Prostate gland (tissue), 2 donors: Measurements from ENCODE around the gene RNF183. TPM values are rescaled to one million over a fixed set of nuclear protein-coding genes. Genes with fewer than 3 reads are reported as not detected.

Experiments used
- DNase-seq: peaks from one replicate; pipeline ENCODE4 v3.0.0-alpha.2; 2019; ENCODE audit warnings: low spot score
- H3K27ac ChIP-seq, 2 donors: fragments of 200-600 bp; sonication (generic); 2 replicates each; pipeline ENCODE4 v1.5.1; 2017 to 2019
- H3K27me3 ChIP-seq: fragments of 200-600 bp; sonication (generic); replicated peaks from 2 replicates; pipeline ENCODE4 v1.5.1; 2019; ENCODE audit not compliant: insufficient read depth
- H3K36me3 ChIP-seq, 2 donors: fragments of 200-600 bp; sonication (generic); 1 replicate in 1 of 2; 2 replicates in 1 of 2; pipeline versions ENCODE4 v1.5.1 to v1.8.1; 2017 to 2019
- H3K4me1 ChIP-seq: fragments of 200-600 bp; sonication (generic); replicated peaks from 2 replicates; pipeline ENCODE4 v1.5.1; 2019
- H3K4me3 ChIP-seq, 2 donors: fragments of 200-600 bp; sonication (generic); 2 replicates each; pipeline ENCODE4 v1.5.1; 2017 to 2019
- H3K9me3 ChIP-seq: fragments of 200-600 bp; sonication (generic); 2 replicates; pipeline ENCODE4 v1.5.1; 2017
- CTCF ChIP-seq, 4 experiments: fragments of 200-600 bp in 2 of 4; fragments of 450-650 bp in 2 of 4; sonication (generic) in 2 of 4; IDR thresholded peaks; 1 replicate in 3 of 4; 2 replicates in 1 of 4; pipeline ENCODE4 v1.5.1; 2016 to 2019; ENCODE audit warnings: antibody characterized with exemption in 4 of 4, mild to moderate bottlenecking in 2 of 4, moderate library complexity in 2 of 4
- POLR2A ChIP-seq: fragments of 450-650 bp; IDR thresholded peaks from one replicate; pipeline ENCODE4 v1.6.1; 2016; ENCODE audit warnings: antibody characterized with exemption, mild to moderate bottlenecking
- POLR2AphosphoS5 ChIP-seq: sonication (generic); formaldehyde crosslinking; IDR thresholded peaks from one replicate; pipeline ENCODE4 v1.6.1; 2017; ENCODE audit warnings: antibody characterized with exemption
- WGBS: methylation state at CpG from one replicate; pipeline ENCODE4 v1.1.5; 2018; 5-methylcytosine and 5-hydroxymethylcytosine counted together
- intact Hi-C: fragments of 100-400 bp; cut with DNase I; formaldehyde crosslinking; loops from one replicate; pipeline ENCODE4 v1.14.2; 2022
- total RNA-seq, 2 donors: library from RNA; depleted of rRNA; stranded (reverse); fragments of >200 nt; gene quantifications; one replicate each; pipeline ENCODE4 v1.1.0, GENCODE V29; 2016

RNF183 gene
- total RNA-seq, 2 donors from 2014 or later, result 0.57 TPM; not detected in 1

GRCh38 chr9:113345190-113345589, 42.0 kb upstream of the RNF183 start:
- H3K27me3 ChIP-seq, result no peaks in the 10 kb centered on the region
- H3K4me3 ChIP-seq, result no peak overlapping the region
- no peaks in the 10 kb centered on the region for H3K4me1 ChIP-seq
- no peak overlapping the region for H3K27ac ChIP-seq
- no peak for DNase-seq
- no peak for TF ChIP-seq POLR2AphosphoS5
- TF ChIP-seq POLR2A, result no peak
- TF ChIP-seq CTCF (IDR thresholded peaks at IDR 0.05), result no peak
- intact Hi-C loops, result no loop called here
- H3K9me3 ChIP-seq, result no peaks in the 10 kb centered on the region
- H3K36me3 ChIP-seq, result no peaks in the 10 kb centered on the region
- 47% methylated on average over 2 of the region's 2 CpGs for WGBS

DNA sequence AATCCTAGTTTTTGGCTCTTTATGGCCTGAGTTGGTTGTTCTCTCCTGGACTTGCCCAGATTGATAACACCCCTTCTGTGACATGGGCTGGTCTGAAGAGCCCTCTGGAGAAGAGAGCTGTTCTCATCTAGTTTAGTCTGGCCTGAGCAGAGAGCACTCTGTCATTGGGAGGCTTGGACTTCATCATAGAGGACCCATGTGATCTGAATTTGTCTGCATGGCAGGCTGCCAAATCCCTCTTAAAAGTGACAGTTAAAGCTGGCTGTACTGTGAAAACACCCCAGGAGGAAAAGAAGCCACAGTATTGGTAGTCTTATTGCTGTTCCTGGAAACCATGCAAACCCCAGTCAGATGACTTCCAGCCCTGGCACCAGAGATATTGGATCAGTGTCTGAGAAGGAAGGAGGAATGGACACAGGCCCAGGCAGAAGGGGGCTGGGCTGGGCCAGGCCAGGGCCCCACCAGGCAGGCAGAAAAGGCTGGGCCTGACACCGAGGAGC, 40.6 kb upstream of the RNF183 start:
- no peak overlapping the region for H3K4me3 ChIP-seq
- intact Hi-C loops, result no loop called here
- no peaks in the 10 kb centered on the region for H3K36me3 ChIP-seq
- H3K4me1 ChIP-seq, result no peaks in the 10 kb centered on the region
- TF ChIP-seq POLR2AphosphoS5 (peak; percentile 87), CTCF (IDR thresholded peaks at IDR 0.05) (no peak), POLR2A (peak; percentile 21)
- no peaks in the 10 kb centered on the region for H3K9me3 ChIP-seq
- peak; percentile 88 for DNase-seq
- 31% methylated on average over 1 of the region's 1 CpG for WGBS
- H3K27ac ChIP-seq, result peak overlapping the region; percentile 63 to 70
- H3K27me3 ChIP-seq, result no peaks in the 10 kb centered on the region

DNA sequence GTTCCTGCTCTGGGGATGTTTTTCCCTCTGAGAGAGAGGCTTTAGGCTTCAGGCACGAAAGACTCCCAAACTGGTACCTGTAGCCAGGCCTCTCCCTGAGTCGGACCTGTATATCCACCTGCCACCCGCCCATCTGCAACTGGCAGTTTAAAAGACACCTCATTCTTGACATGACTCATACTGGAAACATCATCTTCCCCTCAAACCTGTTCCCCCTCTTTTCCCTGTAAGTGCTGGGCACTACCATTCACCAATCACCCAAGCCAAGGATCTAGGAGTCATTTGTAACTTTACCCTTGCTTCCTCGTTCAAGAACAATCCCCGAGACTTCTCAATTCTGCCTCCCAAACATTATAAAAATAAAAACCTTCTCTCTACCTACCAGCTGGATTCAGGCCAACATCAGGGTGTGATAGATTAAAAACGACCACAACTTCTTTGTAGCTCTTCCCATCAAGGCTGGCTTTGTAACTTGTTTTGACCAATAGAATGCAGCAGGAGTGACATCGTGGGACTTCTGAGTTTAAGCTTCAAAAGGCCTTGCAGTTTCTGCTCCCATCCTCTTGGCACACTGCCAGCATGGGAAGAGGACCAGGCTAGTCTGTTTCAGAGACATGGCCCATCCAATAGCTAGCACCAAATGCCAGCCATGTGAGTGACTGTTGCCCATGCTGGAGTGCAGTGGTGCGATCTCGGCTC, 38.7 kb upstream of the RNF183 start:
- H3K4me3 ChIP-seq, result no peak overlapping the region
- peak overlapping the region in 1 of 2 donors; percentile 9 for H3K27ac ChIP-seq
- no peaks in the 10 kb centered on the region for H3K4me1 ChIP-seq
- 50% methylated on average over 9 of the region's 9 CpGs for WGBS
- peak; percentile 73 for DNase-seq
- H3K27me3 ChIP-seq, result no peaks in the 10 kb centered on the region
- H3K9me3 ChIP-seq, result no peaks in the 10 kb centered on the region
- no peaks in the 10 kb centered on the region for H3K36me3 ChIP-seq
- peak; percentile 58 for TF ChIP-seq POLR2AphosphoS5
- TF ChIP-seq CTCF (IDR thresholded peaks at IDR 0.05), result no peak
- intact Hi-C loops, result no loop called here

DNA sequence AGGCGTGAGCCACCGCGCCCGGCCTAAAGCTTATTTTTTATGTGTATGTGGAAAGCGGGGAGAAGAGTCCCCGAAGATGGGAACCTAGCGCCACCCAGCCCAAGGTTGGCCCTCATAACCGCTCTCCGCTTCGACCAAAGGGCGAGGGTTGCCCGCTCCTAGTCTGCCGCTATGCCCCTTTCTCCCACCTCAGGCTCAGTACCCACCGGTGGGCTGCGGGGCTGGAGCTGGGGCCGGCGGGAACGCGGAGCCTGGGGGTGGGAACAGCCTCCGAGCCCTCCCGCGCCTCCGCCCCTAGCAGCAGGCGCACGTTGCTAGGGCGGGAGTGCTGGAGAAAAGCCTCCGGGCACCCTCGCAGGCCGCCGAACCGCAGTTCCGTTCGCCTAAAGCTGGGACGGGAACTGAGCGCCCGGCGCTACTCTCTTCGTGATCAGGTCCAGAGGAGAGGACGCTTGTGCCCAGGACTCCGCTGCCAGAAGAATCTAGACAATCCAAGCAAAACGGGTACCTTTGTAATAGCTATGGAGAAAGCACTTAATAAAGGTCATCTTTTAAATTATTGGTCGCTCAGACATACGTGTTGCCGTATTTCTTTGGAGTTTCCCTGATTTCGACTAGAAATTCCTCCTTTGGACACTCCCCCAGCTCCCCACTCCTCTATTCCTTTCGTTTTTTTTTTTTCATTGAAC, 37.0 kb upstream of the RNF183 start, which contains the start of gene WDR31:
WDR31 (minus strand) TSS at position 265 of the 689 bp plus-strand sequence. CDS start 8,253 bp downstream, outside the sequence.
- Histone ChIP-seq H3K27ac (peak within 1 kb of the TSS; percentile 82 to 87), H3K4me1 (no peaks in the 10 kb centered on the region), H3K27me3 (no peaks in the 10 kb centered on the region), H3K4me3 (peak within 1 kb of the TSS; percentile 59 to 83), H3K36me3 (no peaks in the 10 kb centered on the region), H3K9me3 (no peaks in the 10 kb centered on the region)
- TF ChIP-seq POLR2A, result peak; percentile 44
- TF ChIP-seq POLR2AphosphoS5, result peak; percentile 89
- TF ChIP-seq CTCF (IDR thresholded peaks at IDR 0.05), result peak in 1 of 4 experiments; percentile 9
- WGBS, result under 1% methylated on average over 43 of the region's 46 CpGs
- intact Hi-C loops, result no loop called here
- DNase-seq, result peak; percentile 77
